Thoracic aorta (tissue), 2 donors: ENCODE results near the gene PRKAG3. TPM values are rescaled to one million over a fixed set of nuclear protein-coding genes. Genes with fewer than 3 reads are reported as not detected.
"Not testable (repeated sequence)": the region's sequence is repeated elsewhere in the genome, so short reads cannot be mapped to it uniquely, and the experiment has no call there.

Source experiments
- ATAC-seq: fragments of 150-250 bp; one replicate; pipeline ENCODE4 v1.8.0; 2017; ENCODE audit warnings: low read depth; ENCODE audit not compliant: insufficient number of reproducible peaks, low FRiP score
- DNase-seq: peaks from one replicate; pipeline ENCODE4 v3.0.0-alpha.2; 2020; ENCODE audit warnings: low spot score
- H3K27ac ChIP-seq, 2 donors: fragments of 200-600 bp; sonication (generic); 1 replicate in 1 of 2; 2 replicates in 1 of 2; pipeline ENCODE4 v1.5.1; 2016; ENCODE audit warnings: mild to moderate bottlenecking in 2 of 2, moderate library complexity in 2 of 2
- H3K27me3 ChIP-seq: fragments of 200-600 bp; sonication (generic); replicated peaks from 2 replicates; pipeline ENCODE4 v1.6.0; 2016; ENCODE audit warnings: mild to moderate bottlenecking; ENCODE audit not compliant: insufficient read depth
- H3K36me3 ChIP-seq: fragments of 200-600 bp; sonication (generic); one replicate; pipeline ENCODE4 v1.5.1; 2016
- H3K4me1 ChIP-seq, 2 donors: fragments of 200-600 bp; sonication (generic); 1 replicate in 1 of 2; 2 replicates in 1 of 2; pipeline versions ENCODE4 v1.5.1 to v1.6.0; 2016; ENCODE audit warnings: low read depth in 2 of 2, mild to moderate bottlenecking in 1 of 2; ENCODE audit not compliant: control insufficient read depth in 1 of 2
- H3K4me3 ChIP-seq: fragments of 200-600 bp; sonication (generic); 2 replicates; pipeline ENCODE4 v1.5.1; 2016; ENCODE audit warnings: mild to moderate bottlenecking
- H3K9me3 ChIP-seq: fragments of 200-600 bp; sonication (generic); 2 replicates; pipeline ENCODE4 v1.5.1; 2016
- CTCF ChIP-seq: fragments of 200-600 bp; sonication (generic); IDR thresholded peaks from one replicate; pipeline ENCODE4 v1.5.1; 2019; ENCODE audit warnings: antibody characterized with exemption
- total RNA-seq, 2 donors: library from RNA; depleted of rRNA; stranded (reverse); fragments of >200 nt; gene quantifications; one replicate each; pipeline versions ENCODE4 v1.1.0 to v1.2.3, GENCODE V29; 2016

PRKAG3 gene
- total RNA-seq, 2 donors from 2014 or later, result 0.28 TPM; not detected in 1

- Histone ChIP-seq H3K36me3 (no peaks in the 10 kb centered on the region), H3K27me3 (no peaks in the 10 kb centered on the region), H3K27ac (no peak overlapping the region), H3K4me1 (peaks cover 0 to 7% of the 10 kb centered on the region in 2 donors), H3K4me3 (no peak overlapping the region), H3K9me3 (no peaks in the 10 kb centered on the region)
- DNase-seq (no peak), ATAC-seq (no peak)
- no peak for TF ChIP-seq CTCF
Observed at GRCh38 chr2:218776488-218776887, 55.1 kb downstream of the PRKAG3 start.

- no peak for TF ChIP-seq CTCF
- Histone ChIP-seq H3K4me3 (no peak overlapping the region), H3K9me3 (no peaks in the 10 kb centered on the region), H3K36me3 (no peaks in the 10 kb centered on the region), H3K27me3 (no peaks in the 10 kb centered on the region), H3K4me1 (no peaks in the 10 kb centered on the region), H3K27ac (no peak overlapping the region)
- ATAC-seq (no peak), DNase-seq (no peak)
Observed at GRCh38 chr2:218773881-218774280, 57.7 kb downstream of the PRKAG3 start.

- not testable (repeated sequence) for ATAC-seq, H3K36me3 ChIP-seq, H3K9me3 ChIP-seq, H3K4me3 ChIP-seq, H3K27ac ChIP-seq, DNase-seq, H3K4me1 ChIP-seq, H3K27me3 ChIP-seq
Observed at GRCh38 chr2:218772759-218773158, 58.8 kb downstream of the PRKAG3 start.

Other genes with a start within 250 kb of the PRKAG3 start
- gene PLCD4, start 223.9 kb downstream of the PRKAG3 start, total RNA-seq, result 1 to 10 TPM; 1.6 to 8.3 TPM
- gene ZNF142, start 172.2 kb downstream of the PRKAG3 start, total RNA-seq, result 10 to 100 TPM; 27.9 to 47.9 TPM
- gene BCS1L, start 172.1 kb downstream of the PRKAG3 start, total RNA-seq, result 10 to 100 TPM; 30.2 to 40.1 TPM
- 10 to 100 TPM; 19.0 to 30.3 TPM for gene RNF25, start 159.8 kb downstream of the PRKAG3 start, total RNA-seq
- 10 to 100 TPM; 26.0 to 55.4 TPM for gene STK36, start 159.7 kb downstream of the PRKAG3 start, total RNA-seq
- 10 to 100 TPM; 10.8 to 24.1 TPM for gene TTLL4, start 121.0 kb downstream of the PRKAG3 start, total RNA-seq
- 10 to 100 TPM; 31.6 to 37.8 TPM for gene CYP27A1, start 49.7 kb downstream of the PRKAG3 start, total RNA-seq
- 1 to 10 TPM in 1 of 2 donors, under 1 TPM in 1; 0.27 to 2.5 TPM for gene WNT6, start 28.0 kb upstream of the PRKAG3 start, total RNA-seq
- gene WNT10A, start 49.0 kb upstream of the PRKAG3 start, total RNA-seq, result 1 to 10 TPM in 1 of 2 donors, not detected in 1; 1.6 TPM
- not detected for gene CDK5R2, start 127.9 kb upstream of the PRKAG3 start, total RNA-seq
- not detected for gene FEV, start 153.4 kb upstream of the PRKAG3 start, total RNA-seq
- gene CRYBA2, start 161.6 kb upstream of the PRKAG3 start, total RNA-seq, result not detected
- not detected for gene CFAP65, start 209.7 kb upstream of the PRKAG3 start, total RNA-seq
- 1 to 10 TPM in 1 of 2 donors, not detected in 1; 1.6 TPM for gene IHH, start 229.1 kb upstream of the PRKAG3 start, total RNA-seq